ENCODE measurements around the gene CSMD2. TPM values are rescaled to one million over a fixed set of nuclear protein-coding genes. Genes with fewer than 3 reads are reported as not detected.

CSMD2 gene
- total and polyA plus RNA-seq, 2 of the 8 experiments (the other 6 are each of a cell fraction or from before 2014, with no cell fraction given): 7.0 to 14.7 TPM

DNA sequence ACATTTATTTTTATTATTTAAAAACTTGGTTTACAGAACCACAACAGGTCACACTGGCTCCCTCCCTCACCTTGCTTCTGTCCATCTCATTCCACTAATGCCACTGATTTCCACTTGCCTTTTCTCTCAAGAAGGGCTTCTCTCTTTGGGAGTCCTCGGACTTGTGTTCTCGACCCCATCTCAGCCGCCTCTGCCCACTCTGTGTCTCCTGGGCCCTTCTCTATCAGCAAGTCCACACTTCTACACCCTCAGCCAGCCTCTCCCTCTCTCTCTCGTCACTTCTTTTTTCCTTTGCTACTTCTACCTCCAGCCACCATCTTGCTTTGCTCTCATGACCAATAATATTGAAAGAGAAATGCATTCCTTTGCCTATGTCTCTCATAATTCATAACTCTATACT, 171.7 kb downstream of the CSMD2 start:
- no peak overlapping the region for H2AFZ ChIP-seq (ENCODE audit: low read length)
- H3K4me3 ChIP-seq (ENCODE audit: extremely low read depth in 1 of 4, insufficient read depth in 2 of 4, low read depth in 3 of 4, low read length in 4 of 4): no peak overlapping the region
- peaks cover 5% of the 10 kb centered on the region; the same call in 1 of the 2 replicates for H3K79me1 ChIP-seq (ENCODE audit: low read depth, low read length)
- no peak overlapping the region for H2BK120ac ChIP-seq (replicated peaks; ENCODE audit: low read depth, low read length)
- no peaks in the 10 kb centered on the region for H3K23me2 ChIP-seq (ENCODE audit: low read depth, low read length)
- H2BK20ac ChIP-seq (ENCODE audit: low read length): no peak overlapping the region
- H4K20me1 ChIP-seq (replicated peaks in 1 of 2; ENCODE audit: control insufficient read depth in 1 of 2, insufficient read depth in 2 of 2, low read length in 2 of 2): peaks cover 2 to 3% of the 10 kb centered on the region in 2 experiments
- no peaks in the 10 kb centered on the region; a peak in 1 of 4 replicates for H3K79me2 ChIP-seq (ENCODE audit: control insufficient read depth in 1 of 2, insufficient read depth in 2 of 2, low read length in 2 of 2)
- no peak overlapping the region for H2BK15ac ChIP-seq (ENCODE audit: low read length)
- H3K18ac ChIP-seq (ENCODE audit: extremely low read depth, low read length): no peak overlapping the region
- ChIA-PET POLR2A (ENCODE audit: partially characterized antibody) (no interaction called here), CTCF (ENCODE audit: partially characterized antibody) (interaction anchor here (0.6 kb wide), 1 partner anchor 41 kb away, joined by 3 read pairs; no protein-coding TSS in a partner anchor)
- no peaks in the 10 kb centered on the region for H3K36me3 ChIP-seq (ENCODE audit: control insufficient read depth in 2 of 4, insufficient read depth in 4 of 4, low read length in 3 of 4)
- no peaks in the 10 kb centered on the region for H3K9me3 ChIP-seq (ENCODE audit: insufficient read depth in 2 of 2, low read depth in 1 of 2, low read length in 1 of 2)
- H3K27me3 ChIP-seq (replicated peaks in 1 of 4; ENCODE audit: control insufficient read depth in 3 of 4, extremely low read depth in 1 of 4, insufficient read depth in 3 of 4, low read length in 3 of 4): no peaks in the 10 kb centered on the region
- no peaks in the 10 kb centered on the region for H3K4me1 ChIP-seq (replicated peaks in 1 of 4; ENCODE audit: control insufficient read depth in 3 of 4, insufficient read depth in 4 of 4, low read length in 3 of 4)
- 87% methylated on average over 4 of the region's 4 CpGs; no CpG with 5 or more reads in 1 of the 2 experiments for WGBS, 2 experiments (ENCODE audit: extremely low coverage in 1 of 2, insufficient coverage in 1 of 2, insufficient read length in 1 of 2, insufficient replicate concordance in 2 of 2, low coverage in 1 of 2, low lambda C conversion rate in 2 of 2, missing lambda C conversion rate in 1 of 2)
- no peak overlapping the region for H3K14ac ChIP-seq (ENCODE audit: insufficient read length)
- H3K56ac ChIP-seq (replicated peaks; ENCODE audit: insufficient read length, low read depth, low read length): no peak overlapping the region
- FAIRE-seq (no peak), DNase-seq (ENCODE audit: low read depth in 1 of 2, low spot score in 2 of 2) (no peak)
- no peak overlapping the region for H2BK5ac ChIP-seq (ENCODE audit: low read depth, low read length)
- no peak overlapping the region for H3K4ac ChIP-seq (replicated peaks; ENCODE audit: insufficient read length, low read depth, low read length)
- H4K5ac ChIP-seq (ENCODE audit: insufficient read length, low read depth, low read length): no peak overlapping the region
- H4K8ac ChIP-seq (ENCODE audit: extremely low read depth, insufficient read depth, low read length): no peak overlapping the region
- H3K4me2 ChIP-seq (ENCODE audit: insufficient read depth in 1 of 2, low read depth in 2 of 2, low read length in 2 of 2): no peak overlapping the region
- H3K9ac ChIP-seq (replicated peaks in 1 of 4; ENCODE audit: extremely low read depth in 1 of 4, low read depth in 3 of 4, low read length in 3 of 4): no peak overlapping the region
- no peak overlapping the region for H3K23ac ChIP-seq (ENCODE audit: insufficient read length)
- H2AK5ac ChIP-seq (ENCODE audit: low read depth, low read length): no peak overlapping the region
- no peak overlapping the region for H4K91ac ChIP-seq (replicated peaks; ENCODE audit: insufficient read length, low read length)
- no peak overlapping the region for H2BK12ac ChIP-seq (ENCODE audit: low read depth, low read length)
- no peak overlapping the region for H3K27ac ChIP-seq (ENCODE audit: low read depth, low read length)
- TF ChIP-seq, protein P1, sequence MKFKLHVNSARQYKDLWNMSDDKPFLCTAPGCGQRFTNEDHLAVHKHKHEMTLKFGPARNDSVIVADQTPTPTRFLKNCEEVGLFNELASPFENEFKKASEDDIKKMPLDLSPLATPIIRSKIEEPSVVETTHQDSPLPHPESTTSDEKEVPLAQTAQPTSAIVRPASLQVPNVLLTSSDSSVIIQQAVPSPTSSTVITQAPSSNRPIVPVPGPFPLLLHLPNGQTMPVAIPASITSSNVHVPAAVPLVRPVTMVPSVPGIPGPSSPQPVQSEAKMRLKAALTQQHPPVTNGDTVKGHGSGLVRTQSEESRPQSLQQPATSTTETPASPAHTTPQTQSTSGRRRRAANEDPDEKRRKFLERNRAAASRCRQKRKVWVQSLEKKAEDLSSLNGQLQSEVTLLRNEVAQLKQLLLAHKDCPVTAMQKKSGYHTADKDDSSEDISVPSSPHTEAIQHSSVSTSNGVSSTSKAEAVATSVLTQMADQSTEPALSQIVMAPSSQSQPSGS (IDR thresholded peaks at IDR 0.05; ENCODE audit: low read length): no peak
- TF ChIP-seq KDM1A (IDR thresholded peaks at IDR 0.05; ENCODE audit: borderline replicate concordance, low read length): no peak
- TF ChIP-seq SIRT6 (IDR thresholded peaks at IDR 0.05; ENCODE audit: low read length): no peak
- TF ChIP-seq TEAD4 (IDR thresholded peaks at IDR 0.05; ENCODE audit: low read depth, low read length): no peak
- TF ChIP-seq SIN3A (conservative IDR thresholded peaks at IDR 0.05 in 1 of 2, IDR thresholded peaks at IDR 0.05 in 1 of 2; ENCODE audit: low read depth in 1 of 2, low read length in 2 of 2): no peak
- TF ChIP-seq CEBPB (IDR thresholded peaks at IDR 0.05; ENCODE audit: low read depth, low read length): no peak
- no peak for TF ChIP-seq JUND (IDR thresholded peaks at IDR 0.05; ENCODE audit: low read length)
- TF ChIP-seq SP2 (IDR thresholded peaks at IDR 0.05; ENCODE audit: low read length): no peak
- TF ChIP-seq EP300 (IDR thresholded peaks at IDR 0.05; ENCODE audit: borderline replicate concordance in 1 of 2, low read depth in 2 of 2, low read length in 2 of 2): no peak
- no peak for TF ChIP-seq RXRA (IDR thresholded peaks at IDR 0.05; ENCODE audit: insufficient read depth, low read depth, low read length)
